Measurements from ENCODE around the gene CFAP52.
A peak's percentile ranks its signal among the peaks of the same experiment; 100 is the strongest.

CFAP52 gene, protein sequence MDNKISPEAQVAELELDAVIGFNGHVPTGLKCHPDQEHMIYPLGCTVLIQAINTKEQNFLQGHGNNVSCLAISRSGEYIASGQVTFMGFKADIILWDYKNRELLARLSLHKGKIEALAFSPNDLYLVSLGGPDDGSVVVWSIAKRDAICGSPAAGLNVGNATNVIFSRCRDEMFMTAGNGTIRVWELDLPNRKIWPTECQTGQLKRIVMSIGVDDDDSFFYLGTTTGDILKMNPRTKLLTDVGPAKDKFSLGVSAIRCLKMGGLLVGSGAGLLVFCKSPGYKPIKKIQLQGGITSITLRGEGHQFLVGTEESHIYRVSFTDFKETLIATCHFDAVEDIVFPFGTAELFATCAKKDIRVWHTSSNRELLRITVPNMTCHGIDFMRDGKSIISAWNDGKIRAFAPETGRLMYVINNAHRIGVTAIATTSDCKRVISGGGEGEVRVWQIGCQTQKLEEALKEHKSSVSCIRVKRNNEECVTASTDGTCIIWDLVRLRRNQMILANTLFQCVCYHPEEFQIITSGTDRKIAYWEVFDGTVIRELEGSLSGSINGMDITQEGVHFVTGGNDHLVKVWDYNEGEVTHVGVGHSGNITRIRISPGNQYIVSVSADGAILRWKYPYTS

GRCh38 chr17:9576521-9577372 is at the start of gene CFAP52:
Gene CFAP52 (plus strand): TSS chr17:9576642. CDS start chr17:9576696, 54 bp downstream.
- DNase-seq (ENCODE audit: extremely low spot score): peak; percentile 85
- ChIA-PET POLR2A (no interaction called here), CTCF (interaction anchor here (0.8 to 4.3 kb wide), 17 partner anchors 9 to 574 kb away, joined by 3 to 25 read pairs (median 4); no protein-coding TSS in a partner anchor)
- TF ChIP-seq, protein P1, sequence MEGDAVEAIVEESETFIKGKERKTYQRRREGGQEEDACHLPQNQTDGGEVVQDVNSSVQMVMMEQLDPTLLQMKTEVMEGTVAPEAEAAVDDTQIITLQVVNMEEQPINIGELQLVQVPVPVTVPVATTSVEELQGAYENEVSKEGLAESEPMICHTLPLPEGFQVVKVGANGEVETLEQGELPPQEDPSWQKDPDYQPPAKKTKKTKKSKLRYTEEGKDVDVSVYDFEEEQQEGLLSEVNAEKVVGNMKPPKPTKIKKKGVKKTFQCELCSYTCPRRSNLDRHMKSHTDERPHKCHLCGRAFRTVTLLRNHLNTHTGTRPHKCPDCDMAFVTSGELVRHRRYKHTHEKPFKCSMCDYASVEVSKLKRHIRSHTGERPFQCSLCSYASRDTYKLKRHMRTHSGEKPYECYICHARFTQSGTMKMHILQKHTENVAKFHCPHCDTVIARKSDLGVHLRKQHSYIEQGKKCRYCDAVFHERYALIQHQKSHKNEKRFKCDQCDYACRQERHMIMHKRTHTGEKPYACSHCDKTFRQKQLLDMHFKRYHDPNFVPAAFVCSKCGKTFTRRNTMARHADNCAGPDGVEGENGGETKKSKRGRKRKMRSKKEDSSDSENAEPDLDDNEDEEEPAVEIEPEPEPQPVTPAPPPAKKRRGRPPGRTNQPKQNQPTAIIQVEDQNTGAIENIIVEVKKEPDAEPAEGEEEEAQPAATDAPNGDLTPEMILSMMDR (IDR thresholded peaks at IDR 0.05; ENCODE audit: control extremely low read depth, extremely low read depth, low read depth, missing control alignments): peak; percentile 72

DNA sequence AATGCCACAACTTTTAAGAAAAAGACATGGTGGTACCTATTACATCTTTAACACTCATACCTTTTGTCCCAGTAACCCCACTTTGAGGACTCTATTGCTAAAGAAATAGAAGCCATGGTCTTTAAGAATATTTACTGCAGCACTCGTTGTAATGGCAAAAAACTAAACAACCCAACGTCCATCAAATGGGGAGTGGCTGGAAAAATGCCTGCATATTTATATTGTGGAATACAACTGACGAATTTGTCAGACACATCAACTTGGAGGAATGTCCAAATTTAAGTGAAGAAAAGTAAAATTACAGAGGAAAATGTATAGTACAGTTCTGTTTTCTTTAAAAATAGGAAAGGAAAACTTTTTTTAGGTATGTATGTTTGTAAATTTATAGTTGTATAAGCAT is 48.7 kb upstream of the CFAP52 start:
- ChIA-PET POLR2A (no interaction called here), CTCF (no interaction called here)
- DNase-seq (ENCODE audit: extremely low spot score): no peak
- TF ChIP-seq, protein P1 (IDR thresholded peaks at IDR 0.05; ENCODE audit: control extremely low read depth, extremely low read depth, low read depth, missing control alignments): no peak

DNA sequence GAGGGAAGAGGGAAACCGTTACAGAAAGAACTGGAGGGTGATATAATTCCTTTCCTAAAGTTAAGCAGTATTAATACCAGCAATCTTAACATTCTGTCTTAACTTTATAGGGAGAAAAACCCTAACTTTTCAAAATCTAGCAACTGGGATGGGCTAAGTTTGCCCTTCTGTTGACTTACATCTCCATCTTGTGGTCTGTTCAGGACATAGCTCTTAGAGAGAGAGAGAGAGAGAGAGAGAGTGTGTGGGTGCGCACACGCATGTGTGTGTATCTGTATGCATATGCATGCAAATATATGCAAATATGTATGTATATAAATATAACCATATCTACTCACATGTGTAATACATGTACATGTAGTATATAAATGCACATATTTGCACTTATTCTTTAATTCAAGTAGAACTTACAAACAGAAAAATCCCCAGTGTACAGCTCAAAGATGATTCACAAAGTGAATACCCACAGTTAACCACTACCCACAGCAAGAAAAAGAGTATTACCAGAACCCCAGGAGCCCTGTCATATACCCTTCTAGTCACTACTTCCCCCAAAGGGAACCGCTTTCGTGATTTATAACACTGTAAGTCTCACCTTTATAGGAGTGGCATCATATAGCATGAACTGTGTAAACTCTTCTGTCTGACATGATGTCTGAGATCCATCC is 47.3 kb upstream of the CFAP52 start:
- ChIA-PET POLR2A (no interaction called here), CTCF (interaction anchor here (1.3 kb wide), 1 partner anchor 21 kb away, joined by 4 read pairs; no protein-coding TSS in a partner anchor)
- TF ChIP-seq, protein P1 (IDR thresholded peaks at IDR 0.05; ENCODE audit: control extremely low read depth, extremely low read depth, low read depth, missing control alignments): peak; percentile 43
- DNase-seq (ENCODE audit: extremely low spot score): peak; percentile 36

GRCh38 chr17:9531034-9531433 is 45.4 kb upstream of the CFAP52 start:
- ChIA-PET CTCF (no interaction called here), POLR2A (no interaction called here)
- TF ChIP-seq, protein P1 (IDR thresholded peaks at IDR 0.05; ENCODE audit: control extremely low read depth, extremely low read depth, low read depth, missing control alignments): no peak
- DNase-seq (ENCODE audit: extremely low spot score): no peak

GRCh38 chr17:9532715-9533114 is 43.7 kb upstream of the CFAP52 start:
- POLR2A ChIA-PET: no interaction called here
- TF ChIP-seq, protein P1 (IDR thresholded peaks at IDR 0.05; ENCODE audit: control extremely low read depth, extremely low read depth, low read depth, missing control alignments): no peak
- DNase-seq (ENCODE audit: extremely low spot score): no peak
- CTCF ChIA-PET: interaction anchor here (1.4 to 2.0 kb wide), 2 partner anchors 10 to 11 kb away, joined by 5 to 7 read pairs; no protein-coding TSS in a partner anchor
